Measurements from ENCODE around the gene AGBL4.

Gene AGBL4

DNA sequence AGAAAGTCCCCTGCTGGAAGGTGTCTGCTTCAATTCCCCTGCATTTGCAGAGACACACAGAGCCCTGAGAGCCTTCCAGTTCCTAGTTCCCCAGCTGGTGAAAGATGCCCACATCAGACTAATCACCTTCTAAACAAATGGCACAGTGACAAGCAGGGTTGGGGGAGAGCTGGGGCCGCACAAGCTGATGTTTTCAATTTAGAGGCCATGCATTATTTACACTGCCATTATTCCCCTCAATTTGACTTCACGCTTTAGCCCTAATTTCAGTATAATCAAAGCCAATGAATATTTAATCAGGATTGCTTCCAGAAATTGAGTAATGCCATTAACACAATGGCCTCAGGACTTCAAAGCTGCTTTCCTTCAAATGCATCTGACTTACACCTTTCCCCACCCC, 1328.6 kb downstream of the AGBL4 start:
- no peak for DNase-seq (ENCODE audit: low read depth)
- TF ChIP-seq, protein P1, sequence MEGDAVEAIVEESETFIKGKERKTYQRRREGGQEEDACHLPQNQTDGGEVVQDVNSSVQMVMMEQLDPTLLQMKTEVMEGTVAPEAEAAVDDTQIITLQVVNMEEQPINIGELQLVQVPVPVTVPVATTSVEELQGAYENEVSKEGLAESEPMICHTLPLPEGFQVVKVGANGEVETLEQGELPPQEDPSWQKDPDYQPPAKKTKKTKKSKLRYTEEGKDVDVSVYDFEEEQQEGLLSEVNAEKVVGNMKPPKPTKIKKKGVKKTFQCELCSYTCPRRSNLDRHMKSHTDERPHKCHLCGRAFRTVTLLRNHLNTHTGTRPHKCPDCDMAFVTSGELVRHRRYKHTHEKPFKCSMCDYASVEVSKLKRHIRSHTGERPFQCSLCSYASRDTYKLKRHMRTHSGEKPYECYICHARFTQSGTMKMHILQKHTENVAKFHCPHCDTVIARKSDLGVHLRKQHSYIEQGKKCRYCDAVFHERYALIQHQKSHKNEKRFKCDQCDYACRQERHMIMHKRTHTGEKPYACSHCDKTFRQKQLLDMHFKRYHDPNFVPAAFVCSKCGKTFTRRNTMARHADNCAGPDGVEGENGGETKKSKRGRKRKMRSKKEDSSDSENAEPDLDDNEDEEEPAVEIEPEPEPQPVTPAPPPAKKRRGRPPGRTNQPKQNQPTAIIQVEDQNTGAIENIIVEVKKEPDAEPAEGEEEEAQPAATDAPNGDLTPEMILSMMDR (IDR thresholded peaks at IDR 0.05; ENCODE audit: insufficient read depth, low read depth, low read length, missing control alignments): no peak
- no peak overlapping the region for H3K4me3 ChIP-seq (ENCODE audit: low read length)

- H3K4me3 ChIP-seq (ENCODE audit: low read length): no peak overlapping the region
- TF ChIP-seq, protein P1 (IDR thresholded peaks at IDR 0.05; ENCODE audit: insufficient read depth, low read depth, low read length, missing control alignments): no peak
- peak; percentile 70 for DNase-seq (ENCODE audit: low read depth)
Observed at GRCh38 chr1:48693674-48694320, 1330.0 kb downstream of the AGBL4 start.

DNA sequence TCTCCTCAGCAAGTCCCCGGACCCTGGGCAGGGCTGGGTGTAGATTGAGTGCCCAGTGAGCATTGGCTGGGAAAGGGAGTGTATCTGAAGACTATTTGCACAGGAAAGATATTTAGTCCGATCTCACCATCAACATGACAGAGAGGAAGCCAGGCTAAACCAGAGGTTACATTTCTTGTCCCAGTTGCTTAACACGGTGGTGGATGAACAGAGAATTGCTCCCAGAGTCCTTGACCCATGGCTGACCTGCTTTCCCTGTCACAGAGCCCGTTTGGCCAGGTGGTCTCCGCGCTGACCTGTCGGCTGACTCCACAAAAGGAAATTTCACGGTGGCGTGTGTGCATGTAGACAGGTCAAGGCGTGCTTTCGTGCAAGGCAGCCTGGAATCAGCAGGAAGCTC, 1330.6 kb downstream of the AGBL4 start:
- no peak overlapping the region for H3K4me3 ChIP-seq (ENCODE audit: low read length)
- peak; percentile 16 for DNase-seq (ENCODE audit: low read depth)
- TF ChIP-seq, protein P1 (IDR thresholded peaks at IDR 0.05; ENCODE audit: insufficient read depth, low read depth, low read length, missing control alignments): no peak

- peak; percentile 21 for DNase-seq (ENCODE audit: low read depth)
- no peak overlapping the region for H3K4me3 ChIP-seq (ENCODE audit: low read length)
- TF ChIP-seq, protein P1 (IDR thresholded peaks at IDR 0.05; ENCODE audit: insufficient read depth, low read depth, low read length, missing control alignments): no peak
Observed at GRCh38 chr1:48692235-48692634, 1331.5 kb downstream of the AGBL4 start.

DNA sequence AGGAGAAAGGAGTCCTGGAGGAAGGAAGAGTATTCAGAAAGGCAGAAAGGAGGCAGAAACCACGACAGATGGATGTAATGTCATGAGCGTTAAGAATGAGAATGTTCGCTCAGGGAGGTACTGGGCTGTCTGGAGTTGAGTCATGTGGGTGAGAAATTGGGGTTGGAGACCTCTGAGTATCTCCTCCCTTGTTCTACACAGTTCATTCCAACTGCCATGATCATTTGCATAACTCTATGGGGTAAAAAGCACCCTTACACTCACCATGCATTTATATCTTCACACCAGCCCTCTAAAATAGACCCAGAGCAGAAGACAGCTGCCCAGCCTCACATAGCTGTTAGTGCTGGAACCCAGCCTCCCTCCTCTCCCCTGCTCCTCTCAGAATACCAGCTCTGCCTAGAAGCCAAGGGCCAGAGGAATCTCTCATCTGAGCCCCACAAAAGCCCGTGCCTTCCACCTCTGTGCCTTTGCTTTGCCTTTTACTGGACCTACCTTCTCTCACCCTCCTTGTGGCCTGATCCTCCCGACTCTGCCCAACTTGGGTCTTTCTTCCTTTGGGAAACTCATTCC, 1332.2 kb downstream of the AGBL4 start:
- no peak for DNase-seq (ENCODE audit: low read depth)
- no peak overlapping the region for H3K4me3 ChIP-seq (ENCODE audit: low read length)
- TF ChIP-seq, protein P1 (IDR thresholded peaks at IDR 0.05; ENCODE audit: insufficient read depth, low read depth, low read length, missing control alignments): no peak

DNA sequence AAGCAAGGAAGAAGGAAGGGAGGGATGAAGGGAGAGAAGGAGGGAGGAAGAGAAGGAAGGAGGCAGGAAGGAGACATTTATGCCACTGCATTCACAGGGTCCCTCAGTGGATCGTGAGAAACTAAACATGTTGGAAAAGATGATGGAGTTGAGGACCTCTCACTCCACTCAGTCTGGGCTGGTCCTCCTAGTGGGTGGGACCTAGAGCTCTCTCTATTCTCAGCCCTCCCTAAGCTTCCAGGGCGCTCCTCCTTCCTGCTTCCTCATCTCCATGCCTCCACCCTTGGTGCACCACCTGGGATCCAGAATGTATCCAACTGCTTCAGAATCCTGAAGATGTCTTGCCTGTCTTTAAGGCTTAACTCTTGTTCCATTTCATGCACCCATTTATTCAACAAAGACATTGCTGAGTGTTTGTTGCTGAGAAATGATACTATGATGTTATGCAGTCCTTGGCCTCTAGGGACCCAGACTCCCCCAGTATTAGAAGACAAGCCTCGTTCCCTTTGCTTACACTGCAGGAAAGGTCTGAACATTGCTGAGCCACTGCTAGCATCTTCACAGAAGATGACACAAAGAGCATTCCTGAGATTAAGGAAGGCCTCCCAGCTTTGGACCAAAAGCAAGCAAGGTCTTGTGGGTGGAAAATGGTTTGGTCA, 1335.5 kb downstream of the AGBL4 start:
- no peak for DNase-seq (ENCODE audit: low read depth)
- H3K4me3 ChIP-seq (ENCODE audit: low read length): no peak overlapping the region
- TF ChIP-seq, protein P1 (IDR thresholded peaks at IDR 0.05; ENCODE audit: insufficient read depth, low read depth, low read length, missing control alignments): peak; percentile 14
